Measurements from ENCODE around the gene DOK6.

DNA sequence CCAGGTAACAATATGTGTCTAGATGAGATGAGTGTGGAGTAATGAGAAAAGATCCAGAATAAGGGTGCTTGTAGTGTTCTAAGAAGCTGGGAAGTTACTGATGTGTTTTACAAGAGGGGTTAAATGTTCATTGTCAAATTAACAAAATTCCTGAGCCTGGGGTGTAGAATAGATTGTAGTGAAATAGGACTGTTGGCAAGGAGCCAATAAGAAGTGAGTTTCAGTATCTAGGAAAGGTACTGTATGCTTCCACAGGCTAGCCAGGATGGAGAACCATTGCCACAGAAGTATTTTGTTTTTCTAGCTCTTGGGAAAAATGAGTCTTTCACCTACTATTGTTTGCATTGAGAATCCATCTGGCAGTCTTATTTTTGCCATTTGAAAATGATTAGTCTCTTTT lies 10.5 kb downstream of the DOK6 start:
- TF ChIP-seq POLR2A (IDR thresholded peaks at IDR 0.05; ENCODE audit: low read depth, low read length), result no peak
- TF ChIP-seq CTCF (IDR thresholded peaks at IDR 0.05; ENCODE audit: extremely low read depth in 1 of 2, insufficient read depth in 1 of 2, low read depth in 1 of 2, low read length in 2 of 2), result no peak

Data from endothelial cell of umbilical vein (primary cell).